Measurements from ENCODE around the gene HPCAL4.
A peak's percentile ranks its signal among the peaks of the same experiment; 100 is the strongest.

HPCAL4 gene

DNA sequence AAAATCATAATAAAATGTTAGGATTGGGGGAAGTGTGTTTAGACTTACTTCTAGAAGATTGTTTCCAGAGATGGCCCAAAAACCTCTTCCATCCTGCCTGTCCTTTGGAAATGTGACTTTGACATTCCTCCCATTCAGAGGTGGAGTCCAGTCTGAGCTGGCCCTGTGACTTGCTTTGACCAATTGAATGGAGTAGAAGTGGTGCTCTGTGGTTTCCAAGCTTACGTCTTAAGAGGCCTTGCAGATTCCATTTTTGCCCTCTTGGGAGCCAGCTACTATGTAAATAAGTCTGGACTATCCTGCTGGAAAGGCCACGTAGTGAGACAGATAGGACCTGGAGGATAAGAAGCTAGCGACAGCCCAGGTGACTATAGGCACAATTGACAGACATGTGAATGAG, 18.0 kb downstream of the HPCAL4 start:
- Histone ChIP-seq H3K27me3 (ENCODE audit: insufficient read depth, low read length) (peaks cover 97% of the 10 kb centered on the region), H3K4me1 (ENCODE audit: insufficient read depth, low read length) (peaks cover 3% of the 10 kb centered on the region; the same call in 1 of the 2 replicates), H3K27ac (ENCODE audit: low read length) (no peak overlapping the region), H3K9ac (ENCODE audit: low read depth, low read length) (no peak overlapping the region), H3K36me3 (ENCODE audit: insufficient read depth, low read depth, low read length) (no peaks in the 10 kb centered on the region), H3K9me3 (ENCODE audit: insufficient read depth, low read depth, low read length) (no peaks in the 10 kb centered on the region), H3K4me3 (ENCODE audit: low read length) (no peak overlapping the region)

DNA sequence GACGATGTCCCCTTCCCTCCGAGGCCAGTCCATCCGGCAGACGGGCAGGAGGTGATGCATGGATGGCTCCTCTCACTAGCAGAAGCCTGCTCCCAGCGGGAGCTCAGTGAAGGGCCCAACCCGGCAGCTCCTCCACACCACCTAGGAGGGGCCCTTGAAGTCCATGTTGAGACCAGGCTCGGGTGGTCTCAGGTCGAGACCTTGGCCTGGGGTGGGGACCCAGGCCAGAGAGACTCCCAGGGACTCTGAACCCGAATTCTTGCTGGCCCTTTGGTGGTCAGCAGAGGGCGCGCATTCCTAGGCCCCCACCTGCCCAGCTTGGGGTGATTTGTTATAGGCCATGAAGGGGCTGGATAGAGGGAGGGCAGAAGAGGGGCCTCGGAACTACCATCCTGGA, 18.7 kb downstream of the HPCAL4 start:
- Histone ChIP-seq H3K9me3 (ENCODE audit: insufficient read depth, low read depth, low read length) (no peaks in the 10 kb centered on the region), H3K4me3 (ENCODE audit: low read length) (peak overlapping the region; percentile 68; the same call in 1 of the 2 replicates), H3K9ac (ENCODE audit: low read depth, low read length) (no peak overlapping the region), H3K36me3 (ENCODE audit: insufficient read depth, low read depth, low read length) (no peaks in the 10 kb centered on the region), H3K27ac (ENCODE audit: low read length) (no peak overlapping the region), H3K27me3 (ENCODE audit: insufficient read depth, low read length) (peaks cover 97% of the 10 kb centered on the region), H3K4me1 (ENCODE audit: insufficient read depth, low read length) (peaks cover 3% of the 10 kb centered on the region; the same call in 1 of the 2 replicates)

DNA sequence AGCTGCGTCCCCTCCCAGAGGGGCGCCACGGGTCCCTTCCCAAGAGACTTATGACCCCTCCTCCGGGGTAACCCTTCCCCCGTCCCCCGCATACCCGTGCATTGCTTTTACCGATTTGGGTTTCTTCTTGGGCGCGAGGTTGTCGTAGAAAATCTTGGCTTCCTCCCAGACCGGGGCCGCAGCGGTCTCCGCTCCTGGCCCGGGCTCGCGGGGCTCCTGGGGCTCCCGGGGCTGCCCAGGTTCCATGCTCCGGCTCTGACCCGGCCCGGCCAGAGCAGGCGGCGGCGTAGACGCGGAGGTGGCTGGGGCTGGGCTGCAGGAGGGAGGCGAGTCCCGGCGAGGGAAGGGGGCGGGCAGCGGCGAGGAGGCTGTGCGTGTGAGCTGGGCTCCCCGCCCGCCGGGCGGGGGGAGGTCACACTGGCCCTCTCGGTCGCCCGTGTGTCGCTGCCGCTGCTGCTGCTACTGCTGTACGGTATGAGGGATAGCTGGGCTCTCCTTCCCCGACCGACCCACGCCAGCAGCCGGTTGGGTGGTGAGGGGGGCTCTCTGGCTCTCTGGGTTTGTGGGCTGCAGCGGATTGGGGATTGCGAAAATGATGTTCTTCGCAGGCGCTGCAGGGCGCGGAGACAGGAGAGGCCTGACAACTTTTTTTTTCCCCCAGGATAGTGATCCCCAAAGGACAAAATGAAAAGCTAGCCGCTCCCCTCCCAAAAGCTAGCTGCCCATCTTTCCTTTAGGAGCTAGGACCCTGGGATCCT, 19.3 kb downstream of the HPCAL4 start, which contains the start of gene NT5C1A:
Gene NT5C1A, minus strand, starts transcription at position 315 of the 758 bp plus-strand sequence. Its CDS starts 69 bp downstream, at position 246.
- no peaks in the 10 kb centered on the region for H3K9me3 ChIP-seq (ENCODE audit: insufficient read depth, low read depth, low read length)
- H3K36me3 ChIP-seq (ENCODE audit: insufficient read depth, low read depth, low read length), result no peaks in the 10 kb centered on the region
- H3K27me3 ChIP-seq (ENCODE audit: insufficient read depth, low read length), result peaks cover 97% of the 10 kb centered on the region
- no peak within 1 kb of the TSS for H3K9ac ChIP-seq (ENCODE audit: low read depth, low read length)
- H3K27ac ChIP-seq (ENCODE audit: low read length), result no peak within 1 kb of the TSS
- H3K4me1 ChIP-seq (ENCODE audit: insufficient read depth, low read length), result peaks cover 3% of the 10 kb centered on the region; the same call in 1 of the 2 replicates
- peak within 1 kb of the TSS; percentile 68; the same call in 1 of the 2 replicates for H3K4me3 ChIP-seq (ENCODE audit: low read length)

DNA sequence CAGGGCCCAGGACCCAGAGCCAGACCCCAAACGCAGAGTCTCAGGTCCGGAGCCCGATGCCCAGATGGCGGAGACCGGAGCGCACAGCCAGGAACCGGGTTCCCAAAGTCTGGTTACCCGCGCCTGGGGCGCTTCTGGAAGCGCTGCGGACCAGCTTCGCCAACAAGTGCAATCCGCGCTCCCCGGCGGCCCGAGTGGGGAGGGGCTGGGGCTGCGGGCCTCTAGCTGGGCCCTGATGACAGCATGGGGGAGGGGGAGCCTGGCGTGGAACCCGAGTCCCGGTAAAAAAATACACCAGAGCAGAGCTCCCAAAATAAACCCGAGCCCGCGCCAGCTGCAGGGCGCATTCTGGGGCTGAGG, 19.8 kb downstream of the HPCAL4 start:
- H3K4me3 ChIP-seq (ENCODE audit: low read length), result peak overlapping the region; percentile 68; the same call in 1 of the 2 replicates
- no peak overlapping the region for H3K27ac ChIP-seq (ENCODE audit: low read length)
- H3K9ac ChIP-seq (ENCODE audit: low read depth, low read length), result no peak overlapping the region
- no peaks in the 10 kb centered on the region for H3K9me3 ChIP-seq (ENCODE audit: insufficient read depth, low read depth, low read length)
- no peaks in the 10 kb centered on the region for H3K36me3 ChIP-seq (ENCODE audit: insufficient read depth, low read depth, low read length)
- H3K27me3 ChIP-seq (ENCODE audit: insufficient read depth, low read length), result peaks cover 97% of the 10 kb centered on the region
- H3K4me1 ChIP-seq (ENCODE audit: insufficient read depth, low read length), result peaks cover 3% of the 10 kb centered on the region; the same call in 1 of the 2 replicates

DNA sequence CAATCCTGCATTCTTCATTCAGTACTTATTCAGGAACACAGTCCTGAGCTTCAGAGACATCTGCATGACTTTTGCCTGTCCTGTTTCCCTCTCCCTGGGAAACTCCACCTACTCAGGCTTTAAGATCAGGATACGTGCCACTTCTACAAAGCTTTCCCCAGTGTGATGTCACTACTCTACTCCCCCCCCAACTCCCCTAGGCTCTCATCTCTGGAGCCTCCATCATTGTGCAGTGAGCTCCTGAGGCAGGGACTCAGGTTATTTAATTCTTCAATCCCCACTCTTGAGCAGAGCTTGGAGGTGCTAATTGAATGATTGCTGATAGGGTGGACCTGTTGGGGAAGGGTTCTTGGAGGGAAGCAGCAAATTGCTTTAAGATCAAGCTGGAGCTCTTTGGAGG, 20.5 kb downstream of the HPCAL4 start:
- H3K27ac ChIP-seq (ENCODE audit: low read length), result no peak overlapping the region
- no peaks in the 10 kb centered on the region for H3K36me3 ChIP-seq (ENCODE audit: insufficient read depth, low read depth, low read length)
- H3K4me1 ChIP-seq (ENCODE audit: insufficient read depth, low read length), result peaks cover 3% of the 10 kb centered on the region; the same call in 1 of the 2 replicates
- H3K27me3 ChIP-seq (ENCODE audit: insufficient read depth, low read length), result peaks cover 98% of the 10 kb centered on the region
- no peak overlapping the region for H3K4me3 ChIP-seq (ENCODE audit: low read length)
- no peaks in the 10 kb centered on the region for H3K9me3 ChIP-seq (ENCODE audit: insufficient read depth, low read depth, low read length)
- no peak overlapping the region for H3K9ac ChIP-seq (ENCODE audit: low read depth, low read length)

DNA sequence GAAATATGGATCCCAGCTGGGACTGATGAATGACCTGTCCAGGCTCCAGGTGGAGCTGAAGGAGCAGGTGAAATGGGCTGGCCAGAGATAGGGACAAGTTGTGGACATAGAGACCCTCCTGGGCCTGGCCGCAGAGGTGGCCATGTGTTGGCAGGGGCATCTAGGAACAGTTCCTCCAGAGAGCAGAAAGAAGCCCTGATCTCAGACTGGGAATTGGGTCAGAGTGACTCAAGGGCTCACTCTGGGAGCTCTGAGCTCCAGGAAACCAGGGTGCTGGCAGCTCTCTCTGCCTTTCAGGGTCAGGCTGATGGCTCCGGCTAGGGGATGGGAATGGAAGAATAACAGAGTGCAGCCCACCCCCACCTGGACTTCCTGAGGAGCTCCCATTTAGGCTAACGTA, 22.3 kb downstream of the HPCAL4 start:
- no peaks in the 10 kb centered on the region for H3K36me3 ChIP-seq (ENCODE audit: insufficient read depth, low read depth, low read length)
- H3K9me3 ChIP-seq (ENCODE audit: insufficient read depth, low read depth, low read length), result no peaks in the 10 kb centered on the region
- H3K4me1 ChIP-seq (ENCODE audit: insufficient read depth, low read length), result peaks cover 3% of the 10 kb centered on the region; the same call in 1 of the 2 replicates
- no peak overlapping the region for H3K27ac ChIP-seq (ENCODE audit: low read length)
- no peak overlapping the region for H3K4me3 ChIP-seq (ENCODE audit: low read length)
- no peak overlapping the region for H3K9ac ChIP-seq (ENCODE audit: low read depth, low read length)
- peaks cover 93% of the 10 kb centered on the region for H3K27me3 ChIP-seq (ENCODE audit: insufficient read depth, low read length)

DNA sequence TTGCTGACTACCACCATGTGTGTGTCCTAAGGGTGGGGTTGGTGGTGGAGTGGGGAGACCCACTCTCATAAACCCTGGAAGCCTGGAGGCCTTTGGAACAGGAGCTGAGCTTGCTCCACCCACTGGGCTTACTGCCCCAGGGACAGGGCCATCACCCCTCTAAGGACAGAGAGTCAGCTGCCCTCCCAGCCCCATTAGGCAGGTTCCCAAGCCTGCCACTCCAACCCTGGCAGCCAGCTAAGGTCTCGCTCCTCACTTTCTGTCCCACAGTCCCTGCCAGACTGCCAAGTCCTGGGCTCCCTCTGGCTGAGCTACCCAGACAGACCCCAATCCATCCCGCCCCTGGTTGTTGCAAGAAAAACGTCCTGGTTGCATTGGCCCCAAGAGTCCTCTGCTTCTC, 23.1 kb downstream of the HPCAL4 start:
- no peaks in the 10 kb centered on the region for H3K9me3 ChIP-seq (ENCODE audit: insufficient read depth, low read depth, low read length)
- no peak overlapping the region for H3K27ac ChIP-seq (ENCODE audit: low read length)
- peaks cover 3% of the 10 kb centered on the region; the same call in 1 of the 2 replicates for H3K4me1 ChIP-seq (ENCODE audit: insufficient read depth, low read length)
- H3K36me3 ChIP-seq (ENCODE audit: insufficient read depth, low read depth, low read length), result no peaks in the 10 kb centered on the region
- no peak overlapping the region for H3K4me3 ChIP-seq (ENCODE audit: low read length)
- H3K27me3 ChIP-seq (ENCODE audit: insufficient read depth, low read length), result peaks cover 93% of the 10 kb centered on the region
- no peak overlapping the region for H3K9ac ChIP-seq (ENCODE audit: low read depth, low read length)

DNA sequence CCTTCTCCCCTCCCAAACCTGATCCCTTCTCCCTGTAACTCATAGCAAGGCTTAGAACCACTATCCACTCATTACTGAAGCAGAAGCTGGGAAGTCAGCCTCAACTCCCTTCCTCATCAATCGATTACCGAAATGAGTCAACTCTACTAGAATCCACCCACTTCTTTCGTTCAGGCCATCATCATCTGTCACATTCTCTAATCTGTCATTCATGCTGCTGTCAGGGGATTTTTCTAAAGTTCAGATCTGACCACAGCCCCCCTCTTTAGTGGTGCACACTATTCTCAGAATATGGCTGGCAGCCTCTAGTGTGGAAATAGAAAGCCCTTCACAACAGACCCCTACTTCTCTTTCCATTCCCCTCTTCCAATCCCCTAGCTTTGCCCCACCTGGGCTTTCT, 24.5 kb downstream of the HPCAL4 start:
- H3K9ac ChIP-seq (ENCODE audit: low read depth, low read length), result no peak overlapping the region
- no peak overlapping the region for H3K4me3 ChIP-seq (ENCODE audit: low read length)
- peaks cover 93% of the 10 kb centered on the region for H3K27me3 ChIP-seq (ENCODE audit: insufficient read depth, low read length)
- H3K9me3 ChIP-seq (ENCODE audit: insufficient read depth, low read depth, low read length), result no peaks in the 10 kb centered on the region
- H3K36me3 ChIP-seq (ENCODE audit: insufficient read depth, low read depth, low read length), result no peaks in the 10 kb centered on the region
- H3K4me1 ChIP-seq (ENCODE audit: insufficient read depth, low read length), result peaks cover 3% of the 10 kb centered on the region; the same call in 1 of the 2 replicates
- H3K27ac ChIP-seq (ENCODE audit: low read length), result no peak overlapping the region

DNA sequence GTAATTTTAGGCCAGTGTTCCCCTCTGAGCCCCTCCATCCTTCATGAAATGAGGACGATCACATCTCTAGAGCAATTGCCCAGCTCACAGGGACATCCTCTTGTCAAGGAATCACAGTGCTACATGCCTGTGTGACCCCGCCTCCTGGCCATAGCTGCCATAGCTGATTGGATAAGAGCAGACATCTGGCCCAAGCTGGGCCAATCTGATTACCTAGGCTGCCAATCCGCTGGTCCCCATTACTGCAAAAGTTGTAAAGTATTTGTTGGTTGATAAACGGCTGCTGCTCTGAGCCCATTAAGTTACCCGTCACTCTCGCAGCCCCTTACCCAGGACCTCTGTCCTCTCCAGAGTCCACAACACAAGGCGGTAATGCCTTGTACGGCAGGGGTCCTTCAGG, 27.7 kb downstream of the HPCAL4 start:
- Histone ChIP-seq H3K4me3 (ENCODE audit: low read length) (no peak overlapping the region), H3K27ac (ENCODE audit: low read length) (no peak overlapping the region), H3K9ac (ENCODE audit: low read depth, low read length) (no peak overlapping the region), H3K9me3 (ENCODE audit: insufficient read depth, low read depth, low read length) (no peaks in the 10 kb centered on the region), H3K36me3 (ENCODE audit: insufficient read depth, low read depth, low read length) (no peaks in the 10 kb centered on the region), H3K4me1 (ENCODE audit: insufficient read depth, low read length) (no peaks in the 10 kb centered on the region), H3K27me3 (ENCODE audit: insufficient read depth, low read length) (peaks cover 93% of the 10 kb centered on the region)

DNA sequence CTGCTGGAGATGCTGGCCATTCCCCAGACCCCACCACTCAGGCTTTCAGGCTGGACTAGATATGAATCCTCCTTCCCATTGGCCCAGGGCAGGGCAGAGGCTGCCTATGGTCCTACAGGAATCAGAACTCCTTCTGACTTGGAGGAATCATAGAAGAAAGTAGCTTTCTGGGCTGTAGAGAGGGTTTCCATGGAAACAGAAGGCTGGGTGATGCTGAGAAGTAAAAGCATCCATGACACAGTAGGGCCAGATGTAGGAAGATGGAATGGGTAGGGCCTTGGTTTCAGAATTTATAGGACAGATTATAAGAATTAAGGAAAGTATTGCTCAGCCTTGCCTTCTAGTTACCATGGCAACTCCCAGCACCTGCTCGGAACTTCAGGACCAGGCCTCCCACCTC, 28.4 kb downstream of the HPCAL4 start:
- H3K9me3 ChIP-seq (ENCODE audit: insufficient read depth, low read depth, low read length), result no peaks in the 10 kb centered on the region
- no peaks in the 10 kb centered on the region for H3K4me1 ChIP-seq (ENCODE audit: insufficient read depth, low read length)
- H3K36me3 ChIP-seq (ENCODE audit: insufficient read depth, low read depth, low read length), result no peaks in the 10 kb centered on the region
- H3K9ac ChIP-seq (ENCODE audit: low read depth, low read length), result no peak overlapping the region
- H3K27ac ChIP-seq (ENCODE audit: low read length), result no peak overlapping the region
- peaks cover 92% of the 10 kb centered on the region for H3K27me3 ChIP-seq (ENCODE audit: insufficient read depth, low read length)
- no peak overlapping the region for H3K4me3 ChIP-seq (ENCODE audit: low read length)

DNA sequence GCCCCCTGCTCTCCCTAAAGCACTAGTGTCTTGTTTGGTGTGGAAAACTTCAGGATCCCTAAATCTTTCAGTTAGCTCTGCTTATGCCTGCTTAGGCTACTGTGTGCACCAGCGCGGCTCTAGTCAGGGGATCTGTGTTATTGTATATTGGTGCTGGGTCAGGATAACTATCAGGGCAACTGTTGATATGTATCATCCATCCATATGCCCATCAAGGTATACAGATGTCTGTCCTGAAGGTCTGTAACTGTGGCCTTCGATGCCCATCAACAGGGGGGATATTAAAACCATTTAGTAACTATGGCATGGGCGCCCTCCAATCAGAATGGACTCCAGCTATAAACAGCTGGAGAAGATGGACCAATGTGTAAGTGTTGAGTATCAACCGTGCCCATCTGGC, 31.7 kb downstream of the HPCAL4 start:
- Histone ChIP-seq H3K4me3 (ENCODE audit: low read length) (no peak overlapping the region), H3K4me1 (ENCODE audit: insufficient read depth, low read length) (no peaks in the 10 kb centered on the region), H3K27me3 (ENCODE audit: insufficient read depth, low read length) (peaks cover 90% of the 10 kb centered on the region), H3K27ac (ENCODE audit: low read length) (no peak overlapping the region), H3K9ac (ENCODE audit: low read depth, low read length) (no peak overlapping the region), H3K9me3 (ENCODE audit: insufficient read depth, low read depth, low read length) (no peaks in the 10 kb centered on the region), H3K36me3 (ENCODE audit: insufficient read depth, low read depth, low read length) (no peaks in the 10 kb centered on the region)

DNA sequence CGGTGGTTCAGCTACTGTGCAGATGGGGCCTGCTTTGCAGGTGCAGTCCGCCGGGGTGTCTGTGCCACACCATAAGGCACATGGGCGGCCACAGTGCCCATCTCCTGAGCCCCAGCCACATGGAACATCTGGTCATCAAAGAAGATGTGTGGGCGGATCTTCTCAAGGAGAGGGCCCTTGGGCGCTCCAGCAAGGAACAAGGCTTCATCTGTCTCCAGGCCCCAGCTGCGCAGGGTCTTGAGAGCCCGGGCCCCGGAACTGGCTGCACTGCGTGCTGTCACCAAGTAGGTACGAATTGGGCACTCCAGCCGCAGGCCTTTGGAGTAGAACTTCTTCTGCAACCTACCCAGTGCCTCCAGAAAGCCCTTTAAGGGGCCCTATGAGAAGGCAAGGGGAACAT, 32.1 kb downstream of the HPCAL4 start:
- H3K27me3 ChIP-seq (ENCODE audit: insufficient read depth, low read length), result peaks cover 94% of the 10 kb centered on the region
- no peak overlapping the region for H3K27ac ChIP-seq (ENCODE audit: low read length)
- H3K9me3 ChIP-seq (ENCODE audit: insufficient read depth, low read depth, low read length), result no peaks in the 10 kb centered on the region
- no peaks in the 10 kb centered on the region for H3K36me3 ChIP-seq (ENCODE audit: insufficient read depth, low read depth, low read length)
- H3K9ac ChIP-seq (ENCODE audit: low read depth, low read length), result no peak overlapping the region
- no peak overlapping the region for H3K4me3 ChIP-seq (ENCODE audit: low read length)
- no peaks in the 10 kb centered on the region for H3K4me1 ChIP-seq (ENCODE audit: insufficient read depth, low read length)

Measured in iPS-20b (cell line).